GM20000 (cell line): ENCODE data around the gene RARS2.
"Not testable (repeated sequence)": the region's sequence is repeated elsewhere in the genome, so short reads cannot be mapped to it uniquely, and the experiment has no call there.

Source experiments
- DNase-seq: peaks from one replicate; pipeline ENCODE4 v3.0.0; 2012; ENCODE audit warnings: low spot score
- TF ChIP-seq, protein P1 (sequence below): IDR thresholded peaks from 2 replicates; pipeline ENCODE4 v1.5.1; 2012; ENCODE audit warnings: mild to moderate bottlenecking, control low read depth; ENCODE audit errors: extremely low read depth, missing control alignments

Gene RARS2

DNA sequence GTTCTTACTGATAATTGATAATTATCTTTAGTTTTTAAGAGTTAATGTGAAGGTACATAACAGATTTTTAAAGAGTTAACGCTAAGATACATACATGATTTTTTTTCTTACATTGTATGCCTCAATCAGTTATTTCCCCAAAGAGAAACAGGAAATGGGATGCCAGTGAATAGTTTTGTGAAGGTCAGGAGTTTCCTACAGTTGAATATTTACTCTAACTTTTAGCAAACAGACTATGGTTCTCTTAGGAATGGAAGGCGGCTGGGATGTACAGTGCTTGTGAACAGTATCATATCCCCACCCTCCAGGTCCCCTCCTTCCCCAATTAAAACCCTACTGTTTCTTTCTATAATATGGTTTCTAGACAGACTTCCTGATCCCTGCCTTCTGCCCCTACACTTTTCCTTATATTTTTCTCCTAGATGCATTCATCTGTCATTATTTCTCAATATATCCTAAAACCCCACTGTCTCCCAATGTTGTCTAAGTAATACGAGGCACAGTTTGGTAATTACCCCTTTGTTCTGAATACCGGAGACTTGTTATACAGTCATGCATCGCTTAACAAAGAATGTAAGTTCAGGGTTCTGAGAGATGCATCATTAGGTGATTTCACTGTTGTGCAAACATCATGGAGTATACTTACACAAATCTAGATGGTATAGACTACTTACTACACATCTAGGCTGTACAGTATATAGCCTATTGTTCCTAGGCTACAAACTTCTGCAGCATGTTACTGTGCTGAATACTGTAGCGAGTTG is 87.8 kb downstream of the RARS2 start:
- DNase-seq = no peak
- TF ChIP-seq, protein P1, sequence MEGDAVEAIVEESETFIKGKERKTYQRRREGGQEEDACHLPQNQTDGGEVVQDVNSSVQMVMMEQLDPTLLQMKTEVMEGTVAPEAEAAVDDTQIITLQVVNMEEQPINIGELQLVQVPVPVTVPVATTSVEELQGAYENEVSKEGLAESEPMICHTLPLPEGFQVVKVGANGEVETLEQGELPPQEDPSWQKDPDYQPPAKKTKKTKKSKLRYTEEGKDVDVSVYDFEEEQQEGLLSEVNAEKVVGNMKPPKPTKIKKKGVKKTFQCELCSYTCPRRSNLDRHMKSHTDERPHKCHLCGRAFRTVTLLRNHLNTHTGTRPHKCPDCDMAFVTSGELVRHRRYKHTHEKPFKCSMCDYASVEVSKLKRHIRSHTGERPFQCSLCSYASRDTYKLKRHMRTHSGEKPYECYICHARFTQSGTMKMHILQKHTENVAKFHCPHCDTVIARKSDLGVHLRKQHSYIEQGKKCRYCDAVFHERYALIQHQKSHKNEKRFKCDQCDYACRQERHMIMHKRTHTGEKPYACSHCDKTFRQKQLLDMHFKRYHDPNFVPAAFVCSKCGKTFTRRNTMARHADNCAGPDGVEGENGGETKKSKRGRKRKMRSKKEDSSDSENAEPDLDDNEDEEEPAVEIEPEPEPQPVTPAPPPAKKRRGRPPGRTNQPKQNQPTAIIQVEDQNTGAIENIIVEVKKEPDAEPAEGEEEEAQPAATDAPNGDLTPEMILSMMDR = no peak

DNA sequence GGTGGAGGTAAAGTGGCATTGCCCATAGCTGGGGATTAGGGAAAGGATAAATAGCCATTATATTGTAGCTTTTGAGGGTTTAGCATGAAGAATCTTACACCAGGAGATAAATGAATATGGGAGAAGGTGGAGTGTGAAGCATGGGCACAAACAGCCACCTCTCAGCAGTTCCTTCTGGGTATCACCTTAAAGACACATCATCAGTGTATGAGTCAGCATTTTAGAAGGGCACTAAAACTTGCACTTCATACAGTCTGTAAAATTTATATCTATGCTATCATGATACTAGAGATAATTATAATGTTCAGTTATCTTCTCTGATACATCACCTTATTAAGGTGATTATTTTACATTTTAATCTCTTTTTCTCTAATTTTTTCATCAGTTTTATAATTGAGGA is 91.7 kb downstream of the RARS2 start:
- TF ChIP-seq, protein P1 = no peak
- DNase-seq = no peak

DNA sequence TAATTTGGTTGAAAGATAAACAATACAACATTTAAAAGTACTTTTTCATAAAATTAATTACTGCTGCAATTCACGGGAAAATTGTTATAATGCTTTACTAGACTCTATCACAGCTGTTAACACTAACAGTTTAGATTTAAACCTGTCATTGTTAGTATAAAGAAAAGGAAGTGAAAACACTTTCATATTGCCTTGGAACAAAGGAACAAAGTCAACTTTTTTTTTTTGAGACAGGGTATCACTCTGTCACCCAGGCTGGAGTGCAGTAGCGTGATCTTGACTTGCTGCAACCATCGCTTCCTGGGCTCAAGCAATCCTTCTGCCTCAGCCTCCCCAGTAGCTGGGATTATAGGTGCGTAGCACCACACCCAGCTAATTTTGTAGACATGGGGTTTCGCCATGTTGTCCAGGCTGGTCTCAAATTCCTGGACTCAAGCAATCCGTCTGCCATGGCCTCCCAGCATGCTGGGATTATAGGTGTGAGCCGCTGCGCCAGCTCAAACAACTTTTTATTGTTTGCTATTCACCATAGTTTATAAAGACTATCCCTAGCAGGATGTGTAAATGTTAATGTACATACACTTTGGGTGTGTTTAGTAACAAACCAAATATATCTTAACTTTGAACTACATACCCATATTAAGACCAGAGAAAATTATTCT is 94.9 kb downstream of the RARS2 start:
- TF ChIP-seq, protein P1 = no peak

DNA sequence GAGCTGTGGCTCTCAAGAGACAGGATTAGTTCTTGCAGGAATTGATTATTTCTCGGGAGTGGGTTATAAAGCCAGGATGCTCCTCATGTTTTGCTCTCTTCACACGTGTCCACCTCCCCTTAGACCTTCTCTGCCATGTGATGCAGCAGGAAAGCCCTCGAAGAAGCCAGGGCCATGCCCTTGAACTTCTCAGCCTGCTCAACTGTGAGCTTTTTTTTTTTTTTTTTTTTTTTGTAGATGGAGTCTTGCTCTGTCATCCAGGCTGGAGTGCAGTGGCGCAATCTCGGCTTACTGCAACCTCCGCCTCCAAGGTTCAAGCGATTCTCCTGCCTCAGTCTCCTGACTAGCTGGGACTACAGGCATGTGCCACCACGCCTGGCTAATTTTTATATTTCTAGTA is 100.5 kb downstream of the RARS2 start:
- not testable (repeated sequence) for DNase-seq

More for the DNA sequence above, 94.9 kb downstream of the RARS2 start:
- DNase-seq = peak; percentile 26

DNA sequence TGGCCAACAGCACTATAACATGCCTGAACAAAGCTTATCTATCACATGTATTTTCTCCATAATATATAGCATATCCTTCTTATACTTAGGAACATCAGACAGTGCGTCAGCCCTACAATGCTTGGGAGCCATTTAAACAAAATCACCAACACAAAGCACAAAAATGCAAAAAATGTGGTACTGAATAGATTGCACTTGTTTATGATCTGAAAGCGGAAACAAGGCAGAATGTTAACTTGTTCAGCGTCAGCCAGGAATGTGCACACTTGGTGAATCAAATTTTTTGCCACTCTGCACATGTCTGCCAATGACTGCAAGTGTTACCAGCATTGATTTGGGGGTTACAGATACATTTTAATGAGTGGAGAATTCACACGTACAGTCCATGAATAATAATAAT is 102.2 kb downstream of the RARS2 start:
- no peak for DNase-seq
- TF ChIP-seq, protein P1 = no peak

DNA sequence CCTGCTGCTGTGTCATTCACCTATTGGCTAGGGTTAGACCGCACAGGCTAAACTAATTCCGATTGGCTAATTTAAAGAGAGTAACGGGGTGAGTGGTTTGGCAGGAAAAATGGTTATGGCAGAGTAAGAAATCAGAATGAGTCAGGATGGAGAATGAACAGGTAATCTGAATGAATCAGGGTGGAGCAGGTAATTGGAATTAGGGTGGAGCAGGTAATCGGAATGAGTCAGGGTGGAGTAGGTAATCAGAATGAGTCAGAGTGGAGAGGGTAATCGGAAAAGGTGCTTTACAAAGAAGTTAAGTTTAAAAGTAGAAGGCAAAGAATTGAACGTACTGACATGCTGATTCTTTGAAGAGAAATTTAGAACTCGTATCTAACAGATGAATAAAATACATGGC is 105.3 kb downstream of the RARS2 start:
- no peak for DNase-seq
- TF ChIP-seq, protein P1 = no peak

DNA sequence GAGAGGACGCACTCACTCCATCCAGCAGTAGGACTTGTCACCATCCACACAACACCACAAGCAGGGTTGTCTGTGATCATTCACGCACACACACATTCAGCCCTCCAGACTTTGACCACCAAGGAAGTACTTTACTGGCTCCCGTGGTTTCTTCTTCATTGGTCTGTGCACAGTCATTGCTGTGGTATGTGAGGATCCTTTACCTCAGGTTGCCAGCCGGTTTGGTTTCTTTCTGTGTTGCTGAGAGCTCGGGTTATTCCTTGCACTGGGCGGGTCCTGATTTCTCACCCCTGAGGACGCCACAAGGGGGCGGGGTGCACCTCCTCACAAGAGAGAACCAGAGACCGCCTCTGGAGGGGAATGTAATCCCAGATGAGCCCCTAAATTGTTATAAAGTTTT is 105.9 kb downstream of the RARS2 start:
- TF ChIP-seq, protein P1 = no peak
- no peak for DNase-seq

DNA sequence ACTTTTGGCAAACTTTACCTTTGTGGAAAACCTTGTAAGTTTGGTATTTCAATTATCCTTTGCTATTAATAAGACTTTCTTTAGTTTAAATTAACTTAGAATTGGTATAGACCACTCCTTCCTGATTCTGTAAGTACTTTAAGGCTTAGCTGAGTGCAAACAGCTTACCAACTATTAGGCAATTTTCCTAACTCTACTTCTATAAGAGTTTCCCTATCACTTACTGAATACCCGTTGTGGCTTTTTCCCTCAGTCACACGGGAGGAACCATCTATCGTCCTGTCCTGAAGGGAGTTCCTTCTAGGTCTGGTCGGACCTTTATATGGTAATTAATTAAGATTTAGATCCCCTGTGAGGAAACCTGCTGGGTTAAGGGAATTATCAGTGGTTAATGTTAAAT is 107.4 kb downstream of the RARS2 start:
- no peak for DNase-seq
- TF ChIP-seq, protein P1 = no peak
